Myometrial cell (primary cell): ENCODE data around the gene RPS5. TPM values are rescaled to one million over a fixed set of nuclear protein-coding genes. Genes with fewer than 3 reads are reported as not detected.

Experiments
- total RNA-seq: library from RNA; depleted of rRNA; stranded (reverse); fragments of >200 nt; gene quantifications from 2 replicates; pipeline ENCODE4 v1.2.3, GENCODE V29; 2015

RPS5 gene
- 2,786 and 3,048 TPM in 2 replicates for total RNA-seq

DNA sequence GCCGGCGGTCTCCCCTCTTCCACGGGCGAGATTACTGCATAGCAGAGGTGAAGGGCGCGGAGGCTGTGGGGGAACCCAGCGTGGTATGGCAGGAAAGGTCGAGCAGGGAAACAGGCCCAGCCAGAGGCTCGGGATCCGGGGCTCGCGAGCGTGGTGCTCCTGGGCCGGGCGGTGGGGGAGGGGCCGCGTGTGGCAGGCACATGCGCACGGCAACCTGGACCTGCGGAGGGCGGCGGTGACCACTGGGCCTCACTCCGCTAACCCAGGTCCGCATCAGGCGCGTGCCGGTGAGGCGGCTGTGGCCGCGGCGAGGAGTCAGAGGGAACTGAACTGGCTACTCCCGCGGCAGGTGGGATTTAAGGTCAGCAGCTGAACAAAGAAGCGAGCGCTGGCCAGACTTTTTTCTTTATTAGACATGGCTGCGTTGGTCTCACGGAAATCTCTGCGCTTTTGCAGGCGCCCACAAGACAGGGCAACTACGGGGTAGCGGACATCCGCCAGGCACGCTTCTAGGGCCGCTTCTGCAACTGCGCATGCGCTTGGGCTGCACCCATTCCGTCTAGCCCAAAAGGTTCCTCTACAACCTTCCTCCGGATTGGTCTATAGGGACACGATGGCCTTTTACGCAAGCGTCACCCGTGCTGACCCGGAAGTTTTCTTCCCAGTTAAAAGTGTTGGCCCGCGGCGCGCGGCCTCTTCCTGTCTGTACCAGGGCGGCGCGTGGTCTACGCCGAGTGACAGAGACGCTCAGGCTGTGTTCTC, at the start of gene RPS5:
Gene RPS5, plus strand, starts transcription at position 694 of the 762 bp plus-strand sequence. CDS start 869 bp downstream, outside the sequence.

DNA sequence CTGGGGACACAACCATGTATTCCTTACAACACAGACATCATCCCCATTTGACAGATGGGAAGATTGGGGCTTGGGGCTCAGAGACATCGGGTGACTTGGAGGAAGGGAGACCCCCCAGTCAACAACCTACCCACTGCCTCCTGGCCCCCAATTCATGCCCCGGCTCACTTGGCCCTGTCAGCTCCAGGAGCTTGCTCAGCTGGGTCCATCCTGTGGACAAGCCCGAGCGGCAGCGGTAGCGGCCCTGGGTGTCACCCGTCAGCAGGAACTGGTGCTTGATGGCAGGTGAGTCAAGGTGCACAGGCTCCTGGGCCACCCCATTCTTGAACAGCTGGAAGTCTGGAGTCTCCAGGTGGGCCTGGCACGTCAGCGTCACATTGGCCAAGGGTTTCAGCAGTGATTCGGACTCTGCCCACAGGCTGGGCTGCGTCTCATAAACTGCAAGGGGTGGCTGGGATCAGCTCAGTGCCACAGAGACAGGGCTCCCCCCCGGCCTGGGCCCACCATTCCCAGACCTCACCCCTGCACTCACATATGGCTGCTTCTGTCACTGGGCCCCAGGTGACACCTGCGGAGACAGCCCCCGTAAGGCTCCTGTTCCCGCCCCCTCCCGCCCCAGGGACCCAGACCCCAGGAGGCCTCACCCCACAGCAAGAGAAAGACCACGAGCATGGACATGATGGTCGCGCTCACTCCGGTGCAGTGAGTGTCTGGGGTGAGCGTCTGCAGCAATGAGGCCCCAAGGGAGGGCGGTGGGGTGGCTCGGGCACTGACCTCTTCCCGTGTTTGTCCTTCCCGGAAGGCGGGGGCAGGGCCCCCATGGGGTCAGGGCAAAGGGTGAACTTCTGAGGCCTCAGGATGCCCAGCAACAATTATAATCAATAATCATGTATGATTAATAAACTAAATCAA, 34.1 kb upstream of the RPS5 start, which contains the start of gene A1BG:
Gene A1BG, minus strand, starts transcription at position 733 of the 912 bp plus-strand sequence. Its CDS starts 55 bp downstream, at position 678.

DNA sequence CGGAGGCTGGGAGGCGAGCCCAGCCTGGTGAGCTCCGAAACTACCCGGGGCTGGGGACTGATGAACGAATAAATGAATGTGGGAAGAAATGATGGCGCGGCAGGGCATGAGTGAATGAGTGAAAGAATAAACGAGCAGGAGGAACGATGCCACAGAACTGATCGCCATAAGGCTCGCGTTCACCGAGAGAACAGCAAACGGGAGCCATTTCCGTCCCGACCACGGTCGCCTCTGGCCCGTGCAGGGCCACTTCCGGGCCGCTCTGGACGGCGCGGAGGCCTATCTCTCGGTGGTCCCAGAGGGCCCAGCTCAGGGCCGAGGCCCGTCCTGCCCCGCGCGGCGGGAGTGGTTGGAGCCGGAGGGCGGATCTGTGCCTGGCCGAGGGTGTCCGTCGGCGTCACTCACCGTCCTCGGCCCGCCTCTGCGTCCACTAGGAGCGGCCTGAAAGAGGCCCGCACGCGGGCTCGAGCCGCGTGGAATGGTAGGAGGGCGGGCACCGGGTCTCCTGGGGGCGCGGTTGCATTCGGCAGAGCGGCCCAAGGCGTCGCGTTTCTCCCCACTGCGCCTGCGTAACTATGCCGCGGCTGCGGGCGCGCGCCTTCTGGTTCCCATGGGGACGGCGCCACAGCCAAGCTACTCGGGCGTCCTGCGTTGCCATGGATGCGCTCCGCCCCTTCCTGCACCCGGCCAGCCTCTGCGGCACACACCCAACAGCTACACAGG, 24.6 kb upstream of the RPS5 start, which contains the start of gene ZNF497:
Gene ZNF497, minus strand, starts transcription at position 480 of the 723 bp plus-strand sequence. CDS start 5,116 bp downstream, outside the sequence.

DNA sequence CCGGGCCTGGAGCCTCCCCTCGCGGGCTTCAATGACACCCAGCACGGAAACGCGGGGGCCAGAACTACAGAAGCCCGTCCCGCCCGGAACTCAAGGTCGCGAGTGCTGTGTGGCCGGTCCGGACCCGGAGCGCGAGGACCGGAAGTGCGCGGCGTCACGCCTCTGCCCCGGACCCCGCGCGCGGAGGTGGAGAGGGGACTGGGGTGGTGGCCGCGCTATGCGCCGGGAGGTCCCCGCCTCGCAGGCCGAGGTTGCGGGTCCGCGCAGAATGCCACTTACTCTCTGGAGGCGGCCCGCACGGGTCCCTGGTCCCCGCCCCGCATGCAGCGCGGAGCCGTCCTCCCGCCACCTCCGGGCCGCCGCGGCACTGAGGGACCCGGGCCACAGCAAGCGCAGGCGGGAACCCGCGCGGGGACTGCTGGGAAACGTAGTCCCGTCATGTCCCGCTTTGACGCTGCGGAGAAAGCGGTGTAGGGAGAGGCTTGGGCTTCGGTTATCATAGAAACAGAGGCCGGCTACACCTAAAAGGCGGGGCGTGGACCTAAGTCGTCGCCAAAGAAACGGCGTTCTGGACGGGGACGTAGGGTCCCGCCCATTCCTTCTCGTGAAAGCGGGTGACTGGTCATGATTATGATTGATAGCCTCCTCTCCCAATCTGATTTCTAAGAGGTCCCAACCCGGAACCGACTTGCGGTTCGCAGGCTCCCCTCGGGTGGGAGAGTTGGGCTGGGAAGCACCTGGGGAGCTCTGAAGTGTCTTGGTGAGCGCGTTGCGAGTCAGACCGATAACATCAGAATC, 6.2 kb upstream of the RPS5 start, which contains the start of gene ZNF837:
Gene ZNF837, minus strand, starts transcription at position 369 of the 798 bp plus-strand sequence. CDS start 11,698 bp downstream, outside the sequence.

DNA sequence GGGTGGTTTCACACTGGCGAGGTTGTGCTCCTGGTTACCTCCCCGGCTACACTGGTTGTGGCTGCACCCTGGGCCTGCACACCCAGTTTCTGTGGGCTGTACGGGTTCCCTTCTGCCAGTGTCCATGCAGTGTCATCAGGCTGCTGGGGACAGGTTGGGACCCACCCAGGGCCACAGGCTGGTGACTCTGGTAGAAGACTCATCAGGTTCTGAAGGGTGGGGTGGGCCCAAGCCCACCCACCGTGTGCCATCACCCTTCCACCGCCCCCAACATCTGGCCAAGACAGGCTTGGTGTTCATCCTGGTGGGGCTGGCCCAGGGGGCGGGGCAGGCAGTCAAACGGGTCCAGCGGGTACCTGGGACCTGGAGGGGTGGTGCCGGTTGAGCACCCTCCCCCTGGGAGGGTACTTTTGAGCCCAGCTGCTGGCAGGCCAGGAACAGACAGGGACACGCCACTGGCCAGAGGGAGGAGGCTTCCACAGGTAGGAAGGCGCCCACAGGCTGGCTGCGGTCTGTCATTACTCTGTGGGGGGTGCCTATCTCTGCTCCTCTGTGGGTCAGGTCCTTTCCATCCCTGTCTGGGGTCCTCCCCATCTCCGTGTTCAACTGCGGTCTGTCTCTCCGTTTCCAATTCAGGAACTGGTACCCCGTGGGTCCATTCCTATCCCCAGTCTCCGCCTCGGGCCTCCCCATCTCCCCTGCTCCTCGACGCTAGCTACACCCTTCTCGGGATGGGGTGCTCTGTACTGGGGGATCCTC, 8.3 kb downstream of the RPS5 start, which contains the start of gene RNF225:
Gene RNF225, plus strand, starts transcription at position 437 of the 759 bp plus-strand sequence. CDS start 434 bp downstream, outside the sequence.

DNA sequence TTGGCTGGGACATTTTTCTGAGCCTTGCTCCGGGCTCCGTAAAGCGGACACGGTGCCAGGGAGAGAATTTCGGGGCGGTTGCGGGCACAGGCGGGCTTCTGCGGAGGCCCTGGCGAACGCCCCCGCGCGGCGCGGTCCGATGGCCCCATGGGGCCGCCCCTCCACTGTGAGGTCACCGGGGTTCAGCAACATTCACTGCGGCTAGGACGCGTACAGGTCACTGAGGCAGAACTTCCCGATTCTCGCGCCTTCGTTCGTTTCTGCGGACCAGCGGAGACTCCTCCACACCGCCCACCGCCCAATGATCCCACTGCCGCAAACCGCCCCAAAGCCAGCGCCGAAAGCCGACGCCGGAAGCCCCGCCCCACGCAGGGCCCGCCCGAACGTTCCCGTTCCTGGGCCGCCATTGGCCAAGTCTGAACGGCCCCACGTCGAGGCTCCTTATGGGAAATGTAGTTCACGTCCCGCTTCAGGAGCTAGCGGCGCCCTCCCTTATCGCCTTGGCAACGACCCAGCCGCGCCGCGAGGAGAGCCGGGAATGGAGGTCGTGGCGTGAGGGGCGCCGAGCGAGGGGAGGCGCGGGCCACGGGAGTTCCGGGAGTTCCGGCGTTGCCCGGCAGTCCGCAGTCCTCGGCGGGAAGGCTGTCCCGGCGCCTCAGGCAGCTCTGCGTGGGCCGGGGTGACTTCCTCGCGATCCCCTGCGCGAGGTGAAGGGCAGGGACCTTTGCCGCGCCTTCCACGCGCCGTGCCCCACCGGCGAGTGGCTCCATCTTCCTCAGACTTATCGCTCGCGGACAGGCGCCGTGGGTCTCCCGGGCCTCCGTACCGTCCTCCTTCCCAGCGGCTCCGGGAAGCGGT, 21.3 kb downstream of the RPS5 start, which contains the start of gene ZNF584:
Gene ZNF584, plus strand, starts transcription at position 498 of the 858 bp plus-strand sequence. CDS start 499 bp downstream, outside the sequence.

DNA sequence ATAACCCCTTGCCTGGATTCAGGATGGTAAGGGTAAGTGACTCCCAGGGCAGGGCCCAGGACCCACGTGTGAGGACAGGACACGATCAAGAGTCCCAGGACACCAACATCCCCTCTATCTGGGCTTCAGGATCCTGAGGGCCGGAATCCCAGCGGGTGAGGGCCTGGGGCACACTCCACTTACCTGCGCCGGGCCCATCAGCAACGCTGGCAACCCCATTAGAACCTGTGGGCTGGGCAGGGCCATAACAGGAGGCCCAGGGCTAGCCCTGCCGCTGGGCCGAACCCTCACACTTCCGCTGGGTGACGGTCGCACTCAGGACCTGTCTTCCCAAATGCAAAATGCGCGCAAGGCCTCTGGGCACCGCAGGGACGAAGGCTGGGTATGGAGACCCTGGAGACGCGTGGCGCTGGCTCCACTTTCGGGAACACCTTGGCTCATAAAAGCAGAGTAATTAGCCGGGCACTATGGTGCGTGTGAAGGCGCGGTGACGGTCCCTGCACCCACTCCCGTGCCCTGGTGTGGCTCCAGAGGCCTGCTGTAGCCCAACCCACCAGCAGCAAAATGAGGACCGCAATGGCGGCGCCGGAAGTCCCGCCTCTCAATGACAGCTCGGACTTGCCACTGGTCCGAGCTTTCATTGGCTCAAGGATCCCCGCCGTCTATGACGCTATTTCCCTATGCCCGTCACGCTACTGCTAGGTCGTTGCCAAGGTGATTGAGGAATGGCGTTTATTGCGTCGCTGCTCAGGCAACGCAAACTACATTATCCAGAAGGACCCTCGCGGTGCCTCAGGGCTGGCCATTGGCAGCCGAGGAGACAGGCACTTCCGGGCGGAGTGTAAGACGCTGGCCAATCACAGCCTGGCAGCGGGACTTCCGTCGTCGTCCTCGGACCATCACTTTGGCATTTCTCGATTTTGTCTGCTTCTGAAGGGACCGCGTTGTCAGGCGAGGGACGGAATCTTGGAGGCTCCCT, 52.8 kb downstream of the RPS5 start, which contains the start of gene ZNF132:
Gene ZNF132, minus strand, starts transcription at position 578 of the 979 bp plus-strand sequence. Its CDS starts 332 bp downstream, at position 246.

Other genes with a start within 250 kb of the RPS5 start
- 6.9 and 8.6 TPM in 2 replicates for gene ZNF329, start 236.5 kb upstream of the RPS5 start, total RNA-seq
- 20.5 and 22.0 TPM in 2 replicates for gene ZNF274, start 204.2 kb upstream of the RPS5 start, total RNA-seq
- 36.3 and 40.4 TPM in 2 replicates for gene ZNF544, start 158.4 kb upstream of the RPS5 start, total RNA-seq
- gene ZNF8, start 108.3 kb upstream of the RPS5 start, total RNA-seq: 2.1 and 4.0 TPM in 2 replicates
- gene ERVK3-1, start 81.9 kb upstream of the RPS5 start, total RNA-seq: 27.1 and 40.8 TPM in 2 replicates
- gene ZSCAN22, start 60.3 kb upstream of the RPS5 start, total RNA-seq: 1.2 and 3.0 TPM in 2 replicates
- gene A1BG, start 33.8 kb upstream of the RPS5 start, total RNA-seq: 7.5 and 31.5 TPM in 2 replicates
- gene ZNF497, start 24.5 kb upstream of the RPS5 start, total RNA-seq: not detected in 2 replicates
- gene ZNF837, start 6.2 kb upstream of the RPS5 start, total RNA-seq: 2.1 and 4.3 TPM in 2 replicates
- not detected in 2 replicates for gene RNF225, start 8.4 kb downstream of the RPS5 start, total RNA-seq
- gene ZNF584, start 21.4 kb downstream of the RPS5 start, total RNA-seq: 7.5 and 13.3 TPM in 2 replicates
- gene ZNF132, start 52.9 kb downstream of the RPS5 start, total RNA-seq: 0.29 and 2.7 TPM in 2 replicates
- 4.9 and 7.3 TPM in 2 replicates for gene ZNF324B, start 64.4 kb downstream of the RPS5 start, total RNA-seq
- 9.0 and 11.0 TPM in 2 replicates for gene ZNF324, start 79.8 kb downstream of the RPS5 start, total RNA-seq
- gene ZNF446, start 89.1 kb downstream of the RPS5 start, total RNA-seq: 14.1 and 25.3 TPM in 2 replicates
- gene SLC27A5, start 124.7 kb downstream of the RPS5 start, total RNA-seq: 4.3 and 9.2 TPM in 2 replicates
- gene ZBTB45, start 132.5 kb downstream of the RPS5 start, total RNA-seq: 8.1 and 11.3 TPM in 2 replicates
- 262 and 433 TPM in 2 replicates for gene TRIM28, start 156.8 kb downstream of the RPS5 start, total RNA-seq
- 110 and 117 TPM in 2 replicates for gene CHMP2A, start 167.8 kb downstream of the RPS5 start, total RNA-seq
- gene UBE2M, start 171.3 kb downstream of the RPS5 start, total RNA-seq: 39.9 and 63.1 TPM in 2 replicates
- gene MZF1, start 186.1 kb downstream of the RPS5 start, total RNA-seq: 10.1 and 12.1 TPM in 2 replicates